ENCODE results near the gene NR6A1.

GRCh38 chr9:124780060-124780756, 9.1 kb upstream of the NR6A1 start:
- no peak for TF ChIP-seq CTCF (IDR thresholded peaks at IDR 0.05)
- TF ChIP-seq POLR2A (IDR thresholded peaks at IDR 0.05), result no peak
